Hypothalamus (tissue), 51 donors: ENCODE measurements around the gene UBR3.
"Not testable (repeated sequence)": the region's sequence is repeated elsewhere in the genome, so short reads cannot be mapped to it uniquely, and the experiment has no call there.

Experiments
- DNase-seq, 51 donors: peaks; one replicate each; lab custom pipeline; 2025; lab: John Stamatoyannopoulos, UW

UBR3 gene

GRCh38 chr2:170091436-170091835, 264.2 kb downstream of the UBR3 start:
- DNase-seq = no peak

GRCh38 chr2:170092436-170093060, 265.3 kb downstream of the UBR3 start:
- no peak for DNase-seq

- no peak for DNase-seq
Observed at GRCh38 chr2:170095380-170095779, 268.1 kb downstream of the UBR3 start.

GRCh38 chr2:170098626-170099312, 271.5 kb downstream of the UBR3 start:
- no peak for DNase-seq

GRCh38 chr2:170101789-170102188, 274.5 kb downstream of the UBR3 start:
- DNase-seq = no peak

GRCh38 chr2:170106102-170106840, 279.0 kb downstream of the UBR3 start:
- peak in 1 of 51 donors; percentile 10 for DNase-seq

- no peak for DNase-seq
Observed at GRCh38 chr2:170113168-170113894, 286.1 kb downstream of the UBR3 start.

GRCh38 chr2:170115501-170116229, 288.4 kb downstream of the UBR3 start:
- no peak for DNase-seq

GRCh38 chr2:170118641-170119040, 291.4 kb downstream of the UBR3 start:
- no peak for DNase-seq

GRCh38 chr2:170119326-170119725, 292.1 kb downstream of the UBR3 start:
- not testable (repeated sequence) for DNase-seq

GRCh38 chr2:170121689-170122088, 294.4 kb downstream of the UBR3 start:
- DNase-seq = no peak

GRCh38 chr2:170122883-170123547, 295.8 kb downstream of the UBR3 start:
- DNase-seq = no peak

GRCh38 chr2:170123593-170123992, 296.3 kb downstream of the UBR3 start:
- DNase-seq = no peak

GRCh38 chr2:170126138-170126728, 299.0 kb downstream of the UBR3 start:
- DNase-seq = not testable (repeated sequence)
